ENCODE measurements around the gene ATG14.
"Not testable (repeated sequence)": the region's sequence is repeated elsewhere in the genome, so short reads cannot be mapped to it uniquely, and the experiment has no call there.

The ATG14 gene, protein sequence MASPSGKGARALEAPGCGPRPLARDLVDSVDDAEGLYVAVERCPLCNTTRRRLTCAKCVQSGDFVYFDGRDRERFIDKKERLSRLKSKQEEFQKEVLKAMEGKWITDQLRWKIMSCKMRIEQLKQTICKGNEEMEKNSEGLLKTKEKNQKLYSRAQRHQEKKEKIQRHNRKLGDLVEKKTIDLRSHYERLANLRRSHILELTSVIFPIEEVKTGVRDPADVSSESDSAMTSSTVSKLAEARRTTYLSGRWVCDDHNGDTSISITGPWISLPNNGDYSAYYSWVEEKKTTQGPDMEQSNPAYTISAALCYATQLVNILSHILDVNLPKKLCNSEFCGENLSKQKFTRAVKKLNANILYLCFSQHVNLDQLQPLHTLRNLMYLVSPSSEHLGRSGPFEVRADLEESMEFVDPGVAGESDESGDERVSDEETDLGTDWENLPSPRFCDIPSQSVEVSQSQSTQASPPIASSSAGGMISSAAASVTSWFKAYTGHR

DNA sequence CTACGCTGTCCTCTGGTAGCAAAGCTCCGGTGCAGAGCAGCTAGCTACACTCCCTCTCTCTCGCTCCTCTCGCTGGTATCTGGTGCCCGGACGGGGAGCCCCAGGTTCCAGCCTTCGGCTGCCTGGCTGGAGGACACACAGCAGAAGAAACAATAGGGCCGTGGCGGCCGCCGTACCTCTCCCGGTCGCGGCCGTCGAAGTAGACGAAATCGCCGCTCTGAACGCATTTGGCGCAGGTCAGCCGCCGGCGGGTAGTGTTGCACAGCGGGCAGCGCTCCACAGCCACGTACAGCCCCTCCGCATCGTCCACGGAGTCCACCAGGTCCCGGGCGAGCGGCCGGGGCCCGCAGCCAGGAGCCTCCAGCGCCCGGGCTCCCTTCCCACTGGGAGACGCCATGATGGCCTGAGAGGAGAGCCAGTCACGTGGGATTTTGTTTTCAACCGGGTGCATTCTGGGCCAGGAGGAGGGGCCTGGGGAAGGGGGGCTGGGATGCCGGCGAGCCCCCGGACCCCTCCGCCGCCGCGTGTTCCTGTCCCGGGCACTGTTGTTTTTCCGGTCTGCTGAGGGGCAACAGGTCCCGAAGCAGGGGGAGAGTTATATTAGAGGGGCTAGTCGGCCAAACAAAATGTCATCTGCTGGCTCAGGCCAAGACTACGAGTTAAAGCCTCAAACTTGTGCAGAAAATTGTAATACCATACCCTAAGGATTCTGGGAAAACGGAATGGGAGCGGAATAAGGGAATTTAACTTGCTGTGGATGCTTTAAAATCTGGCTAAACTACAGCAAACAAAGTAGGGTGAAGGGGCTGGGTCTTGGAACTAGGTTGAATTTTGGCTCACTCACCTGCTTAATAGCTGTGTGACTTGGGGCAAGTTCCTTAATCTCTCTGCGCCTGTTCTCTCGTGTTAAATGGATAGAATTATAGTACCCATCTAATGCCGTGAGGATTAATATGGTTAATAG, at the start of gene ATG14:
Gene ATG14 (minus strand): TSS at position 405 of the 964 bp plus-strand sequence. CDS start 8 bp downstream, at position 397.
- peak; percentile 80 for DNase-seq

DNA sequence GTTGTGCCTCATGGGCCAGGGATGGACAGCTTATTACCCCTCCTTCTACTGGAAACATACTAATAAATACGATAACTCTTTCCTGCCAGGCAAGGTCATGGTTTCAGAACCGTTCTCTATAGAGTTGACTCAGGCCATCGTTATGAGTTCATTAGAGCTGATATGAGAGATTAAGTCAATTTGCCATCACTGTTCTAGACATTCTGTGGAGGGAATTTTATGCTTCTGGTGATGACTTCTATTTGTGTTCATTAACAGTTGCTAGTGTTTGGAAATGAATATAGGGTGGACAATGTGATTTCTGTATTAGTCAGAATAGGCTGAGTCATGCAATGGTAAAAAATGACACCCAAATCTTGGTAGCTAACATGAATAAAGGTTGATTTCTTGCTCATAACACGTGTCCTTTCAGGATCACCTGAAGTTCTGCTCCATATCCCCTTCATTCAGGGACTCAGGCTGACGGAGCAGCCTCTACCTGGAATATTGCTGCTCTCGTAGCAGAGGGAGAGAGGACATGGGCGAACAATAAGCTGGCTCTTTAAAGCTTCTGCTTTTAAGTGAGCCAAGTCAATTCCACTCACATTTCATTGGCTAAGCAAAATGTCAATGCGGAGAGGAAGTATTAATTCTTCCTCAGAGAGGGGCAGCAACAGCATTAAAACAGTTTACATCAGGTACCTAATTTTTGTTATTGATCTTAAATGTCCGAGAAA, 47.3 kb upstream of the ATG14 start:
- no peak for DNase-seq

DNA sequence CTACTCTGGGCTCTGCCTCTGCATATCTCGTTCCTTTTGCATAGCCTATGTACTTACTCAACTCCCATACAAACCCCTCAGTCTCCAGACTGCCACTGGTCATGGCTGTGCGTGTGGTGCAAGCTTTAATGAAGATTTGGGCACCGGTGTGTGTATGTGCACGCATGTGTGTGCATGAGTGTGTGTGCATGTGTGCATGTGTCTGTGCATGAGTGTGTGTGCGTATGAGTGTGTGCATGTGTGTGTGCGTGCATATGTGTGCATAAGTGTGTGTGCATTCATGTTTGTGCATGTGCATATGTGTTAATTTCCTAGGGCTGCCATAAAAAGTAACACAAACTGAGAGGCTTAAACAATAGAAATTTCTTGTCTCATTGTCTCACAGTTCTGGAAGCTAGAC, 45.9 kb upstream of the ATG14 start:
- no peak for DNase-seq

DNA sequence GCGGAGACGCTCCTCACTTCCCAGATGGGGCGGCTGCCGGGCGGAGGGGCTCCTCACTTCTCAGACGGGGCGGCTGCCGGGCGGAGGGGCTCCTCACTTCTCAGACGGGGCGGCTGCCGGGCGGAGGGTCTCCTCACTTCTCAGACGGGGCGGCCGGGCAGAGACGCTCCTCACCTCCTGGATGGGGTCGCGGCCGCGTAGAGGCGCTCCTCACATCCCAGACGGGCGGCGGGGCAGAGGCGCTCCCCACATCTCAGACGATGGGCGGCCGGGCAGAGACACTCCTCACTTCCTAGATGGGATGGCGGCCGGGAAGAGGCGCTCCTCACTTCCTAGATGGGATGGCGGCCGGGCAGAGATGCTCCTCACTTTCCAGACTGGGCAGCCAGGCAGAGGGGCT, 44.8 kb upstream of the ATG14 start:
- not testable (repeated sequence) for DNase-seq

DNA sequence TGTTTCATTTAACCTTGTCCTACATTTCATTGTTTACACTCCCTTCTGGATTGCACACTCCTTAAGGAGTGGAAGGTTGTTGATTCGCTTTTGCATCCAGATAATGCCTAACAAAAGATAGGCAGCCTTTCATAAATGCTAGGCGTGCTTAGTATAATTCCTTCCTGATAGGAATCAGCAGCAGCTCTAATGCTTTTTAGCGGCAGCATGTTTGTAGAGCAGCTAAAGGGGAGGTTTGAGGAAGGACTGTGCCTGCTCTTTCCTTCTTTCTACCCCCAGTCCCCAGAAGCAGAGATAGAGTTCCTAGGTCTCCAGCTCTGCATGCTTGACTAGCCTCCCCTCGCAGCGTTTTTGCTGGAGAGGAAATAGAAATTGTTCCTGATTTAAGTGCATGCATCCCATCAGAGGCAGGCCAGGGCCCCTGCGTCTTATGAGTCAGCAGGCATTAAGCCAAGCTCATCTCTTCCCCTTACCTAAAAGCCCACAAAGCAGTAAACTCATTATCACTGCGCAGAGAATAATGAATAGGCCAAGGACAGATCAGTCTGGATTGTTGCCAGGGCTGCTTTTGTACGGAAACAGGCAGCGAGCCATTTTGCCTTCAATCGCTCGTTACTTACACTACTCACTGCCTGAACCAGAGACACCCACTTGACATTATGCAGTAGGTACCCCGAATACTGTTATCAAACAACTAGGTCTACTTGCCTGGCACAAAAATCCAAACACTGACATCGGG, 42.8 kb upstream of the ATG14 start:
- peak; percentile 73 for DNase-seq

DNA sequence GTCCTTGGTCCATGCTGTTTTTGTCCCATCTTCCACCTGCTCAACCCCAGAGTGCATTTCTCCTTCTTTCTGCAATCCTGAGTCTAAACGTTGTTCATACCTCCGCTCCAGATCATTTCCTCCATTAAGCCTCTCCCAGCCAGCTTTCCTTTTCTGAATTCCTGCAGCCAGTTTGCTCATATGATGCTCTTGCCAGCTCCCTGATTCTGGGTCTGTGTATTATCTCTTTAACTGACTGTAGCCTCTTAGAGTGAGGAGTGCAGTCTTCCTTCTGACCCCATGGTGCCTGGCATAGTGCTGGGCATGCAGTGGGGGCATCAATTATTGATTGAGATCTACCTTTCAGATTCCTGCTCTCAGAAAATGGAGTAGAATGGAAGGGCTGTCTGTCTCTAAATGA, 40.3 kb upstream of the ATG14 start:
- no peak for DNase-seq

DNA sequence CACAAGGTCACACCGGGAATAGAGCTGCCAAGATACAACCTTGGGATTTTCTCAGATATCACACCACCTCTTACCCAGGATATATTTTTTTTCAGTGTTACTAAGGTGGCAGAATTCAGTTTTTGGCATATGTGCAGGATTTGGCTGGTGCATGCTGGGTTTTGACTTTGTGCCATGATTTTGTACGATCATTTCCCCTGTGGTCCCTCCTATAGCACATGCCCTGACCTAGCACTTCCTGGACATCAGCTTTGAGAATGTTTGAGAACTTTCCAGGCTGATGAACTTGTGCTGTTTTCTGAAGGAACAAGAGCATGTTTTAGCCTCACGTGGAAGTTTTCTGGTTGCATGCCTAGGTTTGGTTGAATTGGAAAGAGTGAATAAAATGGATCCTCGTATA, 39.8 kb upstream of the ATG14 start:
- DNase-seq: no peak

DNA sequence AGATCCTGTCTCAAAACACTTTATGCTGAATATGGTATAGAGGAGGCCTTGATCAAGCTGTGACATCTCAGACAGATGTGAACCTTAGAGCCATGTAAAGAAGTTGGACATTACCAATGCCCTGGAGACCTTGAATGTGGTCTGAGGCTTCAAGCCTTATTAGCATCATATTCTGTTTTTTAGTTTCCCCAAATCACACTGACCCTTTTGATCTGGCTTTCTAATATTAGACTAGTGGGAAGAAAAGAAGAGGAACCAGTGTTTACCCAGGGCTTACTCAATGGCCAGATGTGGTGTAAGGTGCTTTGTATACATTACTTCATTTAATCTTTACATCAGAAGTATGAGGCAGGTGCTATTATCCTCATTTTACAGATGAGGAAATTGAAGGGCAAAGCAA, 39.4 kb upstream of the ATG14 start:
- DNase-seq: no peak

DNA sequence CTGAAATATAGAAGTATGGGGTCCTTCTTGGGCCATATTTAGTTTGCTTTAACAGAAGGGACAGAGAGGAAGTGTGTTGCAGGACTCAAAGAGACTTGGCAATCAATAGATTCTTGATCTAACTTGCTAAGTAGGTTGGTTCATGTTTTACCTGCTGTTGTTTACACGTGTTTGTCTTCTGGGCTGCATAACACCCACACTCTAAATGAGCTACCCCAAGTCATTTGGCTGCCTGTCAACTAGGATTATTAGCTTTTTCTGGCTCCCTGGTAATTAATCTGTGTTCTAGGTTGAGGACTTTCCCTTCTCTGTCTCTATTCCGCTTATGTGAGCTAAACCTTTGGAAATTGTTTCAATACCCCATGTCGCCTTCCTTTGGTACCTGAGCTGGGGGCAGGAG, 38.9 kb upstream of the ATG14 start:
- no peak for DNase-seq

DNA sequence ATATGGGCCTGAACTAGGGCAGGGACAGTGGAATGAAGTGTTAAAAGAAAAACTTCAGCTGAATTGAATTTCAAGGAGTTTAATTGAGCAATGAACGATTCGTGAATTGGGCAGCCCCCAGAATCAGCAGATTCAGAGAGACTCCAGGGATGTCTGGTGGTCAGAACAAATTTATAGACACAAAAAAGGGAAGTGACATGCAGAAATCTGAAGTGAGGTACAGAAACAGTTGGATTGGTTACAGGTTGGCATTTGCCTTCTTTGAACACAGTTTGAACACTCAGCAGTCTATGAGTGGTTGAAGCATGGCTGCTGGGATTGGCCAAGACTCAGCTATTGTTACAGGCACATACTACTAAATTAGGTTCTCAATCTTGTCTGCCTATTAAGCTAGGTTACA, 38.5 kb upstream of the ATG14 start:
- DNase-seq: peak; percentile 31

DNA sequence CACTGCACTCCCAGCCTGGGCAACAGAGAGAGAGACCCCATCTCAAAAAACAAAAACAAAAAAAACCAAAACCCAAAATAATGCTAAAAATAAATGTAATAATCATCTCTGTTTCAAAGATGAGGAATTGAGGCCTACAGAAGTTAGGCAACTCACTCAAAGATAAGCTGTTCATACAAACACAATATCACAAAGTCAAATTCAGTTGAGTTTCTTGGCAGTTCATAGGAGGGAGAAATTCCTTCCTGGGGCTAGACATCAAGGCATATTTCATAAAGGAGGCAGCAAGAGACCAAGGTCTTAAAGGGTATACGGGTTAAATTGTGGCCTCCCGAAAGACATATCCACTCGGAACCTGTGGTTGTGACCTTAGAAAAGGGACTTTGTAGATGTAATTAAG, 37.5 kb upstream of the ATG14 start:
- DNase-seq: no peak

DNA sequence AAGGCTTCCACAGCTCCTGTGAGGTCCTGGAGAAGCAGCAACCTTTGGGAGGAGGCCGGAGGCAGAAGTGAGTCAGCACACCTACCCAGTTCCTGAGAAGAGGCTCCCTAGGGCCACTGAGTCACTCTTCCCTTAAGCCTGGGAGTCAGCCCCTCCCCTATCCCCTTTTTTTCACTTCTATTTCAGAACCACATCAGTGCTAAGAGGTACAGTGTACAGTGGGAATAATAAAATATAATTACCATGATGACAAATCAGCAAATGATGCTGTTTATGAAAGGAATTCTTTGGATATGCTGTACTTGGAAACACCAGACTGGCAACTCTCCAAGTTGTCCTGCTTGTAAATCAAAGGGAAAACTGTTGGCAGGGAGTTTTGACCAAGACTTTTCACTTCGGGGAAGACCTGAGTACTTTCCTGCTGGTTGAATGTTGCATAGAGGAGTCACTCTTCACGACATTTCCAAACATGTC, 36.5 kb upstream of the ATG14 start:
- DNase-seq: no peak

DNA sequence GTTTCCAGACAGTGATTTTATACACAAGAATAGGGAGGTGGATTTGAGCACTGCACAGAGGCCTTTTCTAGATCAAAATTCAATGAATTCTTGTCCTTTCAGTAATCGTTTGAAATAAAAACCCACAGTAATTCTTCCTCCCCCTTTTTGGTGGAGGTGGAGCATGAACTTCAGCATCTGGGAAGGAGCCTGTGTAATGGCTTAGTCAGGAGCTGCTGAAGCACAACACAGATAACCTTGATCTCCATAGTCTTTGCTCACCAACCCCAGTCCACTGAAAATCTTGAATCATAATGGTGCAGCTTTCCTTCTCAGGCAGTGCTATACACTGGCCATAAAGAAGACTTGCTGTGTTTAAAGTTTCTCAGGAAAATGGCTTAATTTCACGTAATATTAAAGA, 35.2 kb upstream of the ATG14 start:
- DNase-seq: no peak

DNA sequence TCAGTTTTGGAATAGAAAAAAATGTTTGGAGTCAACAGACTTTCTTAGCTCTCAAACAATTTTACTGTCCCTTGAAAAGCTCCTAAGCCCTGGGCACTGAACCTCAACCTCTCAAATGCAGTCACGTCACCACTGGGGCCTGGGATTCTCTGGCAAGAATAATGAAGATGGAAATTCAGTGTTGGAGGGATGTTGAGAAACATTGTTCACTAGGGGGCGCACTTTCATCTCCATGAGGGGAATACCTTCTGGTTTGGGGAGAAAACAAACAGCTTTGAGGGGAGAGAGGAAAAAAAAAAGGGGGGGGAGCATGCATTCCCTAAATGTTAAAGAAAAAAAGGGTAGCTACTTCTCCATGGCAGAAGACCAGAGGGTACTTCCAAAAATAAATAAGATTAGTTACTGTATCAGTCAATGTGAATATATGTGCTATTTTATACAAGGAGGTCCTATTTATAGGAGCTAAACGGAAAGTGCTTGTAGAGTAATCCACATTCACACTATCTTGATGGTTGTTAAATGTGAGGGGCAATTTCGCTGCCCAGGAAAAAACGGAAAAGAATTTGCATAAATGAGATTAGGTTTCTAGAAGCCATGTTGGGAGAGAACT, 34.6 kb upstream of the ATG14 start:
- peak; percentile 77 for DNase-seq

DNA sequence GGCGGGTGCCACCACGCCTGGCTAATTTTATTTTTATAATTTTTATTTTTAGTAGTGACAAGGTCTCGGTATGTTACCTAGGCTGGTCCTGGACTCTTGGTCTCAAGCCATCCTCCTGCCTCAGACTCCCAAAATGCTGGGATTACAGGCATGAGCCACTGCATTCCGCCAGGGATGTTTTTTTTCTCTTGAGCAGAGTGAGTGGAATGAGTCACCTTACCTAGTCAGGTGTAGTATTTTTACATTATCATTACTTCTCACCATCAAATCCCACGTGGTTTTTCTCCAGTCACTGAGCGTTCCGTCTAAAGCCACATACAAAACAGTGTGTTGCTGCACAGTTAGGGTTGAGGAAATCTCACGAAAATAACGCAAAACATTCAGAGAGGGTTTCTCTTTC, 29.7 kb upstream of the ATG14 start:
- DNase-seq: no peak

DNA sequence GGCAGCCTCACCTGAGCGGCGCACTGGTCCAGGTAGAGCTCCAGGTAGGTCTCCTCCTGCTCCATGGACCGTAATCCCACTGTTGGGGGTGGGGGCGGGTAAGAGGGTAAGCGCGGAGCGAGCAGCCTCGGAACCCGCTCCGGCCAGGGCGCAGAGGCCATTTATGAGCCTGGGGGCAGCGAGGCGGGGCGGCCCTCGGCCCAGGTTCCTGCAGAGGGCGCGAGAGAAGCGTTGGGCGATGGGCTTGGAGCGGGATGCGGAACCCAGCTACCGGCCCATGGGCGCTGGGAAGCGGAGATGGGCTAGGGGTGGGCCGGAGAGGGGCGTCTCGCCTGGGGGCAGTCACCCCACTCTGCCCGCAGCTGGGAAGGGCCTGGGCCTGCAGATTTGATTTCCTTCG, 28.8 kb upstream of the ATG14 start, which contains the start of gene TBPL2:
Gene TBPL2 (minus strand): TSS at position 232 of the 400 bp plus-strand sequence. CDS start 167 bp downstream, at position 65.
- no peak for DNase-seq

DNA sequence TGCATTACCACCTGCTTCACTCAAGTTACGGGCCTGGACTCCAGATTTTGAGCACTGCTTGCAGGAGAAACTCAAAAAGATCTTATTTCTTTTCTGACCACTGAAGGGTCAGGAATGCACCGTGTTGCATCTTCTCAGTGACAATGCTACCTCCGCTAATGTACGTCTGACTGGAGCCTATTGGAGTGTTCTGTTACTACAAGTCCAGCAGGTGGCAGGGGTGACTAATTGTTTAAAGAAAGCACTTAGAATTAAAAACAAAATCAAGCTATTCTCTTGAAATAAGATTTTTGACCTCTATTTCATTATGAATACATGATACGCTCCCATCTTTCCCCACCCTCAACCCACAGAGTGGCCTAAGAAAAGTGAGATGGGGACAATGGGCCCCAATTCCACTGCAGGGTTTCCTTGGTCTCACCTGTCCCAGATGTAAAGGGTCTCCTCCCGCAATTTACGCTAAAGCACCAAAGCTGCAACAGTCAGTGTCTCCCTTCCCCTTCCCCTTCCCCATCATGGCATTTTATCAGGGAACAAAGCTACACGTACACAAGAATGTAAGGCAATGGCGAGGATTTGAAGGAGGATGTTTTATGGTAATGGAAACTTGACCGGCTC, 26.5 kb upstream of the ATG14 start:
- peak; percentile 51 for DNase-seq

DNA sequence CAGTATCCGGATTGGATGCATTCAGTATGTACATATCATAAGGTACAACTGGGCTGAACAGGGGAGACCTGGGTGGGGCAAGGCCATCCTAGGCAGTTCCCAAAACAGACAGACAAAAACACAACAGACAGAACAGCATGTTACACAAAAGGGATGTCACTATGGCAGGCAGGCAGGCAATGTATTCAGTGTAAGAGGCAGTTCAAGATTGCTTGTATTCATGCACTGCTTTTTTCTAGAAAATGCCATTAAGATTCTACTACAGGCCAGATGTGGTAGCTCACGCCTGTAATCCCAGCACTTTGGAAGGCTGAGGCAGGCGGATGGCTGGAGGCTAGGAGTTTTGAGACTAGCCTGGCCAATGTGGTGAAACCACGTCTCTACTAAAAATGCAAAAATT, 25.3 kb upstream of the ATG14 start:
- DNase-seq: no peak

DNA sequence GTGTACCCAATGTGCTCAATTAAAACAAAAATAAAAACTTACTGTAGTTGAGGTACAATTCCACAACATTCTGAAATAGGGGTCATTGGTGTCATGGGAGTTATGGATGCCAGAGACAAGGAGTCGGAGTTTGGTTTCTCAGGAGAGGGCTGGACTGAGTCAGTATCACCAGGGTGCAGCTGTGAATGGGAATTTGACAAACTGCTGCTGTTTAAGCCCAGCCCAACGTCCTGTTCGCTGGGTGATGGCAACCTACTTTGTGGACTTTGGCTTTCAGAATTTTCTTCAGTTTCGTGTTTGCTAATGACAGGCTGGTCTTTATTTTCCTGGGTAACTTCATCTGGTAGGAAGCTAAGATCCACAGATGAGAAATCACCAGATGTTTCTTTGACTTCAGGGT, 24.9 kb upstream of the ATG14 start:
- DNase-seq: no peak

DNA sequence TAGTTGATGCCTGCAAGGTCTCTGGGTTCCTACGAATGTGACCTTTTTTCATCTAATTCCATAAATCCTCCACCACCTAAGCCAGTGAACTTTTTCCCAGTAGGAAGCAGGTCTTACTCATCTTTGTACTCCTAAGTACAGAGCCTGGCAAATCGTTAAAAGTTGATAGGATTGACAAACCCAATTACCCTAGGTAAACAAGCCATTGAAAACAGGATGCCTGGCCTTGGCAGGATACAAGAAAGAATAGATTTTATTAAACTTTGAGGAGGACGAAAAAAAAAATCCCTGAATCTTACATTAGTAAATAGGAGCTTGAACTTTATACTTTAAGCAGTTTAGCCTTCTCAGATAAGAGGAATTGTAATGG, 23.2 kb upstream of the ATG14 start:
- DNase-seq: no peak

All from OCI-M1 (cell line).